Measurements from ENCODE around the gene ATOH1.

GRCh38 chr4:93828332-93828994 lies at the start of gene ATOH1:
- TF ChIP-seq CTCF (IDR thresholded peaks at IDR 0.05; ENCODE audit: low read depth, low read length) (no peak), MAX (IDR thresholded peaks at IDR 0.05; ENCODE audit: low read depth, low read length) (no peak)

All from NB4 (cell line).